A673 (cell line): Measurements from ENCODE around the gene GMDS. TPM values are rescaled to one million over a fixed set of nuclear protein-coding genes. Genes with fewer than 3 reads are reported as not detected.

ENCODE experiments used
- BruUV-seq: library from RNA; stranded (reverse); fragments of 400-500 nt; replicated peaks from 2 replicates; lab custom pipeline; 2021; lab: Mats Ljungman, UMichigan
- CTCF ChIA-PET: fragments of 300-600 bp; sonication (Branson Sonifier 250); formaldehyde crosslinking; loops from one replicate; lab custom pipeline; 2022; ENCODE audit warnings: antibody characterized with exemption; lab: Charles Lee
- POLR2A ChIA-PET: fragments of 300-600 bp; sonication (Branson Sonifier 250); formaldehyde crosslinking; loops from one replicate; lab custom pipeline; 2022; ENCODE audit warnings: antibody characterized with exemption; ENCODE audit not compliant: low non-redundant PET; lab: Charles Lee
- DNase-seq: peaks from one replicate; pipeline ENCODE4 v3.0.0-alpha.2; 2015; ENCODE audit warnings: low spot score
- H3K27ac ChIP-seq: fragments of 200-600 bp; sonication (generic); 2 replicates; pipeline ENCODE4 v1.5.1; 2016; ENCODE audit warnings: mixed run types, low read depth, mild to moderate bottlenecking, mixed read lengths, antibody characterized with exemption, low read length; ENCODE audit not compliant: poor library complexity, severe bottlenecking
- H3K27me3 ChIP-seq: fragments of 200-600 bp; sonication (generic); replicated peaks from 2 replicates; pipeline ENCODE4 v1.6.1; 2017; ENCODE audit warnings: mixed run types, low read depth, mild to moderate bottlenecking, mixed read lengths, antibody characterized with exemption, low read length; ENCODE audit not compliant: insufficient read depth, poor library complexity
- H3K36me3 ChIP-seq: fragments of 200-600 bp; sonication (generic); 2 replicates; pipeline ENCODE4 v1.6.1; 2016; ENCODE audit warnings: mixed run types, mild to moderate bottlenecking, mixed read lengths, antibody characterized with exemption, low read length; ENCODE audit not compliant: insufficient read depth, poor library complexity, severe bottlenecking
- H3K4me1 ChIP-seq: fragments of 200-600 bp; sonication (generic); 2 replicates; pipeline ENCODE4 v1.6.1; 2017; ENCODE audit warnings: mixed run types, mild to moderate bottlenecking, mixed read lengths, antibody characterized with exemption, low read length; ENCODE audit not compliant: insufficient read depth, poor library complexity, severe bottlenecking
- H3K4me3 ChIP-seq: fragments of 200-600 bp; sonication (generic); 2 replicates; pipeline ENCODE4 v1.5.1; 2016; ENCODE audit warnings: low read depth, mixed run types, mild to moderate bottlenecking, mixed read lengths, low read length; ENCODE audit not compliant: poor library complexity, severe bottlenecking
- H3K9me3 ChIP-seq: fragments of 200-600 bp; sonication (generic); 2 replicates; pipeline ENCODE4 v1.6.1; 2016; ENCODE audit warnings: mixed run types, low read depth, mild to moderate bottlenecking, mixed read lengths, antibody characterized with exemption, low read length; ENCODE audit not compliant: poor library complexity, severe bottlenecking
- EZH2 ChIP-seq: fragments of 200-600 bp; sonication (generic); IDR thresholded peaks from 2 replicates; pipeline ENCODE4 v1.6.1; 2017; ENCODE audit warnings: borderline replicate concordance, low read depth, mild to moderate bottlenecking, mixed read lengths, antibody characterized with exemption, low read length; ENCODE audit not compliant: poor library complexity, severe bottlenecking
- intact Hi-C: fragments of 100-400 bp; cut with micrococcal nuclease; formaldehyde crosslinking; loops from one replicate; pipeline ENCODE4 v1.10.0; 2022; ENCODE audit not compliant: unreplicated experiment
- total RNA-seq: library from RNA; stranded (reverse); gene quantifications from 2 replicates; pipeline ENCODE4 v1.2.3, GENCODE V29; 2021
- TF ChIP-seq, protein P1 (sequence below): fragments of 300-800, 200-600 bp; sonication (generic); conservative IDR thresholded peaks from 2 replicates; pipeline ENCODE4 v1.5.1; 2017; ENCODE audit warnings: low read depth, mild to moderate bottlenecking, antibody characterized with exemption, low read length, moderate library complexity, mixed read lengths

GMDS gene
- total RNA-seq, 1 experiment from 2014 or later = 15.2 TPM

GRCh38 chr6:1784422-1784884, 461.0 kb downstream of the GMDS start:
- CTCF ChIA-PET = no interaction called here

DNA sequence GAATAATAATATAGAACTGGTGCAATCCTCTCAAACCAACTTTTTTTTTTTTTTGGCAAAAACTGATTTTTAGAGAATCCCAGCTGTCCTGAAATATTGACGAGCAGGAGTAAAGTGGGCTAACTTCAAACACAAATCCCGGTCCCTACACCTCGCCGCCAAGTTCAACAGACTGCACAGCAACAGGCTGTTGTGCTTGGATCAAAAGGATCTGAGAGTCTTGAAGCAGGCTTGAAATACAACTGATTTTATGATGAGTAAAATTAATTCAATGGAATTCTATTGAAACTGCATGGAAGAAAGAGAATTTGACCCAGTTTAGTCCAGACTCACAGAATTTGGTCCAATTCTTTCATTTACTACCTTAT, 463.6 kb downstream of the GMDS start:
- Histone ChIP-seq H3K4me3 (no peak overlapping the region), H3K27ac (no peak overlapping the region), H3K36me3 (no peaks in the 10 kb centered on the region), H3K4me1 (no peaks in the 10 kb centered on the region), H3K27me3 (no peaks in the 10 kb centered on the region), H3K9me3 (no peaks in the 10 kb centered on the region)
- CTCF ChIA-PET = no interaction called here
- DNase-seq = no peak
- BruUV-seq = no TSS peak
- TF ChIP-seq EZH2 = no peak
- TF ChIP-seq, protein P1, sequence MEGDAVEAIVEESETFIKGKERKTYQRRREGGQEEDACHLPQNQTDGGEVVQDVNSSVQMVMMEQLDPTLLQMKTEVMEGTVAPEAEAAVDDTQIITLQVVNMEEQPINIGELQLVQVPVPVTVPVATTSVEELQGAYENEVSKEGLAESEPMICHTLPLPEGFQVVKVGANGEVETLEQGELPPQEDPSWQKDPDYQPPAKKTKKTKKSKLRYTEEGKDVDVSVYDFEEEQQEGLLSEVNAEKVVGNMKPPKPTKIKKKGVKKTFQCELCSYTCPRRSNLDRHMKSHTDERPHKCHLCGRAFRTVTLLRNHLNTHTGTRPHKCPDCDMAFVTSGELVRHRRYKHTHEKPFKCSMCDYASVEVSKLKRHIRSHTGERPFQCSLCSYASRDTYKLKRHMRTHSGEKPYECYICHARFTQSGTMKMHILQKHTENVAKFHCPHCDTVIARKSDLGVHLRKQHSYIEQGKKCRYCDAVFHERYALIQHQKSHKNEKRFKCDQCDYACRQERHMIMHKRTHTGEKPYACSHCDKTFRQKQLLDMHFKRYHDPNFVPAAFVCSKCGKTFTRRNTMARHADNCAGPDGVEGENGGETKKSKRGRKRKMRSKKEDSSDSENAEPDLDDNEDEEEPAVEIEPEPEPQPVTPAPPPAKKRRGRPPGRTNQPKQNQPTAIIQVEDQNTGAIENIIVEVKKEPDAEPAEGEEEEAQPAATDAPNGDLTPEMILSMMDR = no peak
- POLR2A ChIA-PET = no interaction called here
- intact Hi-C loops = no loop called here

More at GRCh38 chr6:1784422-1784884, 461.0 kb downstream of the GMDS start:
- POLR2A ChIA-PET = no interaction called here
- Histone ChIP-seq H3K27ac (no peak overlapping the region), H3K36me3 (no peaks in the 10 kb centered on the region), H3K4me3 (no peak overlapping the region), H3K27me3 (no peaks in the 10 kb centered on the region), H3K4me1 (no peaks in the 10 kb centered on the region), H3K9me3 (no peaks in the 10 kb centered on the region)
- no peak for DNase-seq
- intact Hi-C loops = no loop called here
- TF ChIP-seq, protein P1 = no peak
- TF ChIP-seq EZH2 = no peak
- BruUV-seq = no TSS peak

DNA sequence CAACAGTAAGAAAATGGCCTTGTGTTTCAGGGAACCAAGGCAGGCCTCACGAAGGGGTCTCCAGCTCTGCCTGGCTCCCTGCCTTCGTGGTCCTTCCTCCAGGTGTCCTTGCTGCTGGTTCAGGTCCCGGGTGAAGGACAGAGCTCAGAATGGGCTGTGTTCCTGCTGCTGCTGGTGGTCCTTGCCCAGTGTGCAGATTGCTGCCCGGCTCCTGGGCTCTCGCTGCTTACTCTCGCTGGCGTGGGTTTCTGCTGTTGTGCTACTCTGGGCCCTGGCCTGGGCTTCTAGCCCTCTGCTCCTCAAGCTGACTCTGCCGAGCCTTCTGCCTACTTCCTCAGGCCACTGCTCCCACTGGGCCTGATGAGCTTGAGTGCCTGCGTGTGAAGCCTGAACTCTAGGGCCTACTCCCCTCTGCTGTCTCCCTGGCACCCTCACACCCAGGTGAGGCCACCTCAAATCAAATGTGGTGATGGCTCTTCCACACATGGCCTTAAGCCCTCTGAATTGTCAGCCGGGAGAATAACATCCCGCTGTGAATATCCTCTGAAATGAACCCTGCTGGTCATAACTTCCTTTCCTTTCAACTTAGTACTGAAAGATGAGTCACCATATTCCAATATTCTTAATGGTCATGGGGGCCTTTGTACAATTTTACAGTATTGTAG, 464.1 kb downstream of the GMDS start:
- Histone ChIP-seq H3K4me3 (no peak overlapping the region), H3K4me1 (no peaks in the 10 kb centered on the region), H3K36me3 (no peaks in the 10 kb centered on the region), H3K27me3 (no peaks in the 10 kb centered on the region), H3K27ac (no peak overlapping the region), H3K9me3 (no peaks in the 10 kb centered on the region)
- peak; percentile 37 for DNase-seq
- intact Hi-C loops = no loop called here
- ChIA-PET POLR2A (no interaction called here), CTCF (no interaction called here)
- TF ChIP-seq, protein P1 = no peak
- TF ChIP-seq EZH2 = no peak
- BruUV-seq = no TSS peak
